ENCODE measurements around the gene MAP6.
"Not testable (repeated sequence)": the region's sequence is repeated elsewhere in the genome, so short reads cannot be mapped to it uniquely, and the experiment has no call there.

Gene MAP6

GRCh38 chr11:75589933-75590332 is 78.9 kb downstream of the MAP6 start:
- no peak for DNase-seq

GRCh38 chr11:75589051-75589450 is 79.8 kb downstream of the MAP6 start:
- no peak for DNase-seq

DNA sequence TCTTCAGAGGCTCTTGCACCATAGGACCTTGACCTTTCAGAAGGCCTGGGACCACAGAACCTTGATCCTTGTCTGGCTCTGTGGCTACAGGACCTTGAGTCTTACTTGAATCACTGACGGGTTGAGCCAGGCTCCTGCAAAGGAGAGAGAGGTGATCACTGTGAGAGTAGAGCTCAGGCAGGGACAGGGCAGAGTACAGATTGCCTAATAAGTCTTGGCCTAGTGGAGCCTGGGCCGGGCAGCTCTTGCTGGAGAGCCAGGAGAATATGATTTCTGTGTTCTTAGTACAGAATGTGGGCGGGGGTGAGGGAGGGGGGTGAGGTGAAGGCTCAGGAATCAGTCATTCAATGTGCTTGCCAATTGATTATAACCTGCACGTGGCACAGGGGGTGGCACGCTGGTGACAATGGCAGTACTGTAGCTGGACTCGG is 80.8 kb downstream of the MAP6 start:
- no peak for DNase-seq

GRCh38 chr11:75586395-75586794 is 82.4 kb downstream of the MAP6 start:
- no peak for DNase-seq

DNA sequence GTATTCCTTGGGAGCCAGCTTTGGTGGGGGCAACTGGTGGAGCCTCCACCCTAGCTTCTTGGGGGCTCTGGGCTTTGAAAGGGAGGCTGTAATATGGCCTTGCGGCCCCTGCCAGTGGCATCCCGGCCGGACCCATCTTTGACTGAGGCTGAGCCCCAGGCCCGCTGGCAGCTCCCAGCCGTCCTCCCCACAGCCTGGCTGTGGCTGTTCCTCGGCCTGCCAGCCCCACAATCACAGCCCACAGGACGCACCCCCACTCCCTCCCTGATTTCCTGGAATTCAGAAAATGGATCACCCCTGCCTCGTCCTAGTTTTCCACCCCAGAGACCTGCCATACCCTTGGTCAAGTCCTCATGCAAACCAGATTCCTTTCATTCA is 83.6 kb downstream of the MAP6 start:
- DNase-seq, result no peak

DNA sequence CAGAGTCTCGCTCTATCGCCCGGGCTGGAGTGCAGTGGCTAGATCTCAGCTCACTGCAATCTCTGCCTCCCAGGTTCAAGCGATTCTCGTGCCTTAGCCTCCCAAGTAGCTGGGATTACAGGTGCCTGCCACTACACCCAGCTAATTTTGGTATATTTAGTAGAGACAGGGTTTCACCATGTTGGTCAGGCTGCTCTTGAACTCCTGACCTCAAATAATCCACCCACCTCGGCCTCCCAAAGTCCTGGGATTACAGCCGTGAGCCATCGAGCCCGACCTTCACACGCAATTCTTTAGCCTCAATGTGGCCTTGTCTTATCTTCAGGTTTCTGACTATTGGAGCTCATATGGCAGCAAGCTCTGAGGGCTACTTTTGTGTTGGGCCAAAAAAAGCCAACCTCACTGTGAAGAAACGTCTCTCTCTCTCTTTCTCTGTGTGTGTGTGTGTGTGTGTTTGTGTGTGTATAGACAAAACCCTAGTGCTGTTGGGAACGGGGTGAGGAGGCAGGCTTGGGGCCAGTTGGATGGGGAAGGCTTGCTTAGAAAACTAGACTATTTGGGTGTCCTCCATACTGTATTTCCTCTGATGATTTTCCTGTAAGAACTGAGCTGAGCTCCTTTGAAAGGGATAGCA is 84.1 kb downstream of the MAP6 start:
- DNase-seq, result not testable (repeated sequence)

DNA sequence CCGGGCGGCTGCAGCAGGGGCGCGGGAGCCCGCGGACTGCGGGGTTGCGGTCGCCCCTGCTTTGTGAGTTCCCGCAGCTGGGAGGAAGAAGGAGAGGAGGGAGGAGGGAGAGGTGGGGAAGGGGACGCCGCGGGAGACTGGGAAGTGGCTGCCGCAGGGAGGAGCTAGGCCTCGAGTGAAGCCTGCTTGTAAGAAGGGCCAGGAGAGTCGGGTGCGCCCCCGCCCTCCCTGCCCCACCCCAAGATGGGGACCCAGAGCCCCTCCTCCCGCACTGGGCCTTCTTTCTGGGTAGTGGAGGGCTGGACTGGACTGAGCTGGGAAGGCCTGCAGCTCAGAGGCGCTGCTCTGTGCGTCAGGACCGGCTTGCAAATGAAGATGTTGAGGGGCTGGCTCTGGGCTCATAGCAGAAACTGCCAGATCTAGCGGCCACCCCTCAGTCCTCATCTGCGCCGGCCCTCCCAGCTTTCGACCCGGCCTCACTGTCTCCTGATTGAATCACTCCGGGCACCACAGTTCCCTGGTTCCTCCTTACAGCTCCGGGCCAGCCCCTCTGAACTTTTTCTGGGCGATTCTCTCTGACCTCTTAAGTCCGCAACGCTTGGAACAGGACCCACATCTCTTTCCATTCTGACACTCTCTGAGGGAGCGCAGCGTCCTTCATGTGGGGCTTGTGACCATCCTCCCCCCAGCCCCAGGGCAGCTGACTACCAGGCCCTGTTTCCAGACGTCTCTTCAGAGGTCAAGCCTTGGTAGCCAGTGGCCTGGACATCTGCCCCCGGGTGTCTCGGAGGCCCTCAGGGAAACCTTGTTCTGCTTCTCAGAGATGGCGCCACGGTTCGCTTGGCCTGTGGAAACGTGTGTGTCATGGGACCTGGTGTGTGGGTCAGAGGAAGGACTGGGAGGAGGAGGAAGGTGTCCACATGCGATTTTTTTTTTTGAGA is 84.8 kb downstream of the MAP6 start:
- DNase-seq, result no peak

DNA sequence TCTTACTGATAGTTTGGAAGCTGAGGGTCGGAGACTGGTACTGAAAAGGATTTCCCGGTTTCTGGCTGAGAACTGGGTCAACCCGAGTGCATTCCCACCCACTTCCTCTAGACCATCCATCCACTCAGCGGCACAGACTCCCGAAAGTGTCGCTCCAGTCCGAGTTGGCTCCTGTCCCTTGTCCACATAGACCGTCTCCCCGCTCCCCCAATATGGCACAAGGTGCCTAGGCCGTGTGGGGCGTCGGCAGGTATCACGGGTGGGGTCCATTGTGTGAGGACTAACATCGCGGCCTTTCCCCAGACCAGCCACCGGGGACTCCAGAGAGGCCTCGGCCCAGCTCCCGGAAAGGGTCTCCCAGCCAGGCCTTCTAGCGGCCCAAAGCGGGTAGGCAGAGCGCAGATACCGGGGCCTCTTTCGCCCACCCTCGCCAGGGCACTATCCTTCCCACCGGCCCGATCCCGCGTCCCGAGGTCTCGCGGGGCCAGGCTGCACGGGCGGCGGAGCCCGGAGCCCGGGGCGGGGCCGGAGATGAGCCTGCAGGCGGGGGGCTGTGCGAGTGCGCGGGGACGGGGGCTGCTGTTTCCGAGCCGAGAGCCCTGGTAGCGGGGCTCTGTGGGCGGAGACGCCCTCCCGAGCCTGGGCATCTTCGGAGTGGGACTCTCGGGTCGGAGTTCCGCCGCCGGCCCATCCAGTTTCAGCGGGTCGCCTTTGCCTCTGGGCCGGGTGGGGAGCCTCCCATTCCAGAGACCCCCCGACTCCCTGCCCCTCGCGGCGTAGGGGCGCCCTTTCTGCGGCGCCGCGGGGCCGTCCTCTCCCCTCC is 85.7 kb downstream of the MAP6 start:
- peak; percentile 87 for DNase-seq

DNA sequence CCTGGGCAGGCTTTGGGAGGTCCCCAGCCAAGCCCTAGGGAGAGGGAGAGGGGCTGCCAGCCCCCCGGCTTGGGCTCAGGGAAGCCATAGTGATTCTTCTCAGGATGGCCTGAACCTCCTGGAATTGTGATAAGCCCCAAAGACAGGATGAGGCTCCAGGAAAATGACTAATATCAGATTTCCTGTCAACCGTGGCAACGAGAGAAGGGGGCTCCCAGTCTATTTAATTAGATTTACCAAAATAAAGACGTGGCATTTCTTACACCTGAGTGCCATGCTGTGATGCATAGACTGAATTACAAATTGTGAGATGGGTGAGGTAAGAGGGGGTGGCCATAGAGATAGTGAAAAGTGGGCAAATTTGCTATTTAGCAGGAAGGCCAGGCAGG is 86.3 kb downstream of the MAP6 start:
- no peak for DNase-seq

GRCh38 chr11:75579841-75580240 is 89.0 kb downstream of the MAP6 start:
- no peak for DNase-seq

GRCh38 chr11:75578977-75579376 is 89.9 kb downstream of the MAP6 start:
- DNase-seq, result no peak

- DNase-seq, result peak; percentile 82
These were observed 91.6 kb downstream of the MAP6 start for GRCh38 chr11:75577207-75577606.

- no peak for DNase-seq
These were observed 92.3 kb downstream of the MAP6 start for GRCh38 chr11:75576499-75576918.

DNA sequence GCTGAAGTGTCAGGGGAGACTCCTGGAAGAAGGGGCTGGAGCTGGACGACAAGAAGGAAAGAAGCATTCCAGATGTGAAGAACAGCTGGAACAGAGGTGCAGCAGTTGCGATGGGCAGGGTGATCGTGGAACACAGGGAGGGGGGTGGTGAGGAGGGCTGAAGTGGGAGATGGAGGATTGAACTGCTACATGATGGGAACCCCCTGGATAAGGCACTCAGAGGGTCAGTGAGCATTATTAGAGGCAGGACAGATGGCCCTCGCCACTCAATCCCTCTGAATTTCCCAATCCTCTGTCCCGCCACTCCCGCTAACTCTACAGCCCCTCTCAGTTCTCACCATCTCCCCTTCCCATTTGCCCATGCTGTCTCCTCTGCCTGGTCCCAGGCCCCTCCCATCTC is 92.8 kb downstream of the MAP6 start:
- DNase-seq, result no peak

- no peak for DNase-seq
These were observed 93.9 kb downstream of the MAP6 start for GRCh38 chr11:75574698-75575602.

DNA sequence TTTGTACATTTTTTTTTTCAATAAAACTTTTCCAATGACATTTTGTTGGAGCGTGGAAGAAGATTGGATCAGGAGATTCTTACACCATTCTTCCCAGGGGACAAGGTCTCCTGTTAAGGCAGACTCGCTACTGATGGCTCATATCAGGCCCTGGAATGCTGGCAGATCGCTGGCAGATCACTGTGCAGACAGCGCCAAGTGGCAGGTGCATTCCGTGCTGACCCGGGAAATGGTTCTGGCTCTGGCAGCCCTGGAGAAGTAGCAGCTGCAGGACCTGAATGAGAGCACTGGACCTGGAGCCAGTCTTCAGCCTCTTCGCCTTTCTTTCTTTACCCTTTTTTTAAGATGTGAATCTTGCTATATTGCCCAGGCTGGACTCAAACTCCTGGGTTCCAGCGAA is 96.1 kb downstream of the MAP6 start:
- no peak for DNase-seq

DNA sequence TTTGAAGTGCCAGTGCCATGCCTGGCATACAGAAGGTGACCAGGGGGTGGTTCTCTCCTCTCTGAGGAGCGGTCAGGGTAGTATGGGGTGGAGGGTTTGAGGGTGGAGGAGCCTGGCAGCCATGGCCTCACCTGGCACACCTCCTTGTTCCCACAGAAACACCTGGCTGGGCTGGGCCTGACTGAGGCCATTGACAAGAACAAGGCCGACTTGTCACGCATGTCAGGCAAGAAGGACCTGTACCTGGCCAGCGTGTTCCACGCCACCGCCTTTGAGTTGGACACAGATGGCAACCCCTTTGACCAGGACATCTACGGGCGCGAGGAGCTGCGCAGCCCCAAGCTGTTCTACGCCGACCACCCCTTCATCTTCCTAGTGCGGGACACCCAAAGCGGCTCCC is 97.2 kb downstream of the MAP6 start:
- DNase-seq, result no peak

- no peak for DNase-seq
These were observed 98.2 kb downstream of the MAP6 start for GRCh38 chr11:75570559-75571139.

GRCh38 chr11:75568616-75569219 is 100.1 kb downstream of the MAP6 start:
- DNase-seq, result no peak

- no peak for DNase-seq
These were observed 100.9 kb downstream of the MAP6 start for GRCh38 chr11:75567971-75568370.

- DNase-seq, result no peak
These were observed 102.0 kb downstream of the MAP6 start for GRCh38 chr11:75566763-75567279.

Data from activated CD8-positive, alpha-beta memory T cell treated with anti-CD3 and anti-CD28 coated beads for 24 hours (primary cell).